Ascending aorta (tissue), 2 donors: ENCODE results near the gene S100A5. TPM values are rescaled to one million over a fixed set of nuclear protein-coding genes. Genes with fewer than 3 reads are reported as not detected.

Source experiments
- DNase-seq, 2 donors: peaks; one replicate each; pipeline ENCODE4 v3.0.0-alpha.2; 2019; ENCODE audit warnings: low spot score in 2 of 2
- H3K27ac ChIP-seq, 2 donors: fragments of 200-600 bp; sonication (generic); one replicate each; pipeline ENCODE4 v1.5.1; 2016 to 2017; ENCODE audit warnings: mild to moderate bottlenecking in 1 of 2
- H3K27me3 ChIP-seq: fragments of 200-600 bp; sonication (generic); one replicate; pipeline ENCODE4 v1.5.1; 2017
- H3K36me3 ChIP-seq, 2 donors: fragments of 200-600 bp; sonication (generic); one replicate each; pipeline ENCODE4 v1.5.1; 2016
- H3K4me1 ChIP-seq, 2 donors: fragments of 200-600 bp; sonication (generic); one replicate each; pipeline ENCODE4 v1.5.1; 2016 to 2017; ENCODE audit warnings: mild to moderate bottlenecking in 1 of 2
- H3K4me3 ChIP-seq, 2 donors: fragments of 200-600 bp; sonication (generic); one replicate each; pipeline ENCODE4 v1.5.1; 2016 to 2017; ENCODE audit warnings: mild to moderate bottlenecking in 1 of 2
- H3K9me3 ChIP-seq, 2 donors: fragments of 200-600 bp; sonication (generic); one replicate each; pipeline ENCODE4 v1.5.1; 2016
- intact Hi-C: fragments of 100-400 bp; cut with DNase I; formaldehyde crosslinking; loops from one replicate; pipeline ENCODE4 v1.15.1; 2023
- total RNA-seq: library from RNA; depleted of rRNA; stranded (reverse); fragments of >200 nt; gene quantifications from one replicate; pipeline ENCODE4 v1.1.0, GENCODE V29; 2016
- TF ChIP-seq, protein P1 (sequence below), 3 experiments: fragments of 200-600 bp in 2 of 3; fragments of 450-650 bp in 1 of 3; sonication (generic) in 2 of 3; IDR thresholded peaks; one replicate each; pipeline ENCODE4 v1.5.1; 2016 to 2019; ENCODE audit warnings: antibody characterized with exemption in 3 of 3, mild to moderate bottlenecking in 1 of 3, moderate library complexity in 1 of 3

The S100A5 gene
- total RNA-seq, 1 donor from 2014 or later = not detected

DNA sequence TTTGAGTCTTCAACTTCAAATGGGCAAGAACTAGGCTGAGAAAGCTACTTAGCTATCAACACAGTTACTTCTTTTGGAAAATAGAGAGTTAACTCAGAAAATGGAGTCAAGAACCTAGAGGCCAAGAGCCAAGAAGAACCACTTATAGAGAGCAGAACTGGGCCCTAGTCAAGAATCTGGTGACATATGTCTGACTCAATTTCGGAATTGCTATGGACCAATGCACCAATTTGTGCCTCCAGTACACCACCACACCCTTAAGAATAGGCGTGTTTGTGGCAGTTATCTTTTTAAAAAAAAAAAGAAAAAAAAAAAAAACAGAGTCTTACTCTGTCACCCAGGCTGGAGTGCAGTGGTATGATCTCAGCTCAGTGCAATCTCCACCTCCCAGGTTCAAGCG, 17.1 kb upstream of the S100A5 start:
- Histone ChIP-seq H3K36me3 (no peaks in the 10 kb centered on the region), H3K4me1 (peaks cover 17 to 18% of the 10 kb centered on the region in 2 donors), H3K27ac (no peak overlapping the region), H3K9me3 (no peaks in the 10 kb centered on the region), H3K27me3 (no peaks in the 10 kb centered on the region), H3K4me3 (no peak overlapping the region)
- no peak for DNase-seq
- intact Hi-C loops = no loop called here
- TF ChIP-seq, protein P1, sequence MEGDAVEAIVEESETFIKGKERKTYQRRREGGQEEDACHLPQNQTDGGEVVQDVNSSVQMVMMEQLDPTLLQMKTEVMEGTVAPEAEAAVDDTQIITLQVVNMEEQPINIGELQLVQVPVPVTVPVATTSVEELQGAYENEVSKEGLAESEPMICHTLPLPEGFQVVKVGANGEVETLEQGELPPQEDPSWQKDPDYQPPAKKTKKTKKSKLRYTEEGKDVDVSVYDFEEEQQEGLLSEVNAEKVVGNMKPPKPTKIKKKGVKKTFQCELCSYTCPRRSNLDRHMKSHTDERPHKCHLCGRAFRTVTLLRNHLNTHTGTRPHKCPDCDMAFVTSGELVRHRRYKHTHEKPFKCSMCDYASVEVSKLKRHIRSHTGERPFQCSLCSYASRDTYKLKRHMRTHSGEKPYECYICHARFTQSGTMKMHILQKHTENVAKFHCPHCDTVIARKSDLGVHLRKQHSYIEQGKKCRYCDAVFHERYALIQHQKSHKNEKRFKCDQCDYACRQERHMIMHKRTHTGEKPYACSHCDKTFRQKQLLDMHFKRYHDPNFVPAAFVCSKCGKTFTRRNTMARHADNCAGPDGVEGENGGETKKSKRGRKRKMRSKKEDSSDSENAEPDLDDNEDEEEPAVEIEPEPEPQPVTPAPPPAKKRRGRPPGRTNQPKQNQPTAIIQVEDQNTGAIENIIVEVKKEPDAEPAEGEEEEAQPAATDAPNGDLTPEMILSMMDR (IDR thresholded peaks at IDR 0.05) = no peak

- H3K27ac ChIP-seq = no peak overlapping the region
- H3K9me3 ChIP-seq = no peaks in the 10 kb centered on the region
- TF ChIP-seq, protein P1 (IDR thresholded peaks at IDR 0.05) = no peak
- no peak for DNase-seq
- intact Hi-C loops = no loop called here
- peaks cover 17 to 20% of the 10 kb centered on the region in 2 donors for H3K4me1 ChIP-seq
- H3K27me3 ChIP-seq = no peaks in the 10 kb centered on the region
- H3K36me3 ChIP-seq = no peaks in the 10 kb centered on the region
- no peak overlapping the region for H3K4me3 ChIP-seq
Observed at GRCh38 chr1:153556348-153556747, 15.6 kb upstream of the S100A5 start.

GRCh38 chr1:153553830-153554541, 13.3 kb upstream of the S100A5 start:
- intact Hi-C loops = no loop called here

DNA sequence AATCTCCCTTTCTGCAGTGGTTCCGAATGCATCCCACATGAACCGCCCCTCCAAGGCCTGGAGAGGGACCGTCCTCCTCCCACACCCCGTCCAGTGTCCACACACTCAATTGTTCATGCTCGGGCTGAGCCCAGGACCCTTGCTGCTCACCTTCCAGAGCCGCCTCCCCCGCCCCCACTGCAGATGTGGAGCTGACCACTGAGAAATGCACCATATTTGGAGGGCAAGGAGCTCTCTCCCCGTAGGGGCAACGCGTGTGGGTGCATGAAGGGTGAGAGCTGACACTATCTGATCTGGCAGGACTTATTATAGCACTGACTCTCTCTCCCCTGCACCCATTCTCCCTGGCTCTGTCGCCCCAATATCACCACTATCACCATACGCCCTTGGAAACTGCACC, 12.4 kb upstream of the S100A5 start:
- Histone ChIP-seq H3K27ac (peak overlapping the region; percentile 86 to 92), H3K9me3 (no peaks in the 10 kb centered on the region), H3K27me3 (no peaks in the 10 kb centered on the region), H3K4me1 (peaks cover 37 to 46% of the 10 kb centered on the region in 2 donors), H3K4me3 (no peak overlapping the region), H3K36me3 (no peaks in the 10 kb centered on the region)
- no peak for DNase-seq
- intact Hi-C loops = no loop called here
- TF ChIP-seq, protein P1 (IDR thresholded peaks at IDR 0.05) = no peak

More at GRCh38 chr1:153553830-153554541, 13.3 kb upstream of the S100A5 start:
- DNase-seq = no peak
- H3K27me3 ChIP-seq = no peaks in the 10 kb centered on the region
- no peaks in the 10 kb centered on the region for H3K36me3 ChIP-seq
- H3K4me1 ChIP-seq = peaks cover 28 to 37% of the 10 kb centered on the region in 2 donors
- H3K9me3 ChIP-seq = no peaks in the 10 kb centered on the region
- H3K4me3 ChIP-seq = no peak overlapping the region
- peak overlapping the region; percentile 86 to 92 for H3K27ac ChIP-seq
- TF ChIP-seq, protein P1 (IDR thresholded peaks at IDR 0.05) = no peak

GRCh38 chr1:153552335-153552734, 11.6 kb upstream of the S100A5 start:
- Histone ChIP-seq H3K36me3 (no peaks in the 10 kb centered on the region), H3K27ac (peak overlapping the region; percentile 86 to 92), H3K4me3 (no peak overlapping the region), H3K27me3 (no peaks in the 10 kb centered on the region), H3K9me3 (no peaks in the 10 kb centered on the region), H3K4me1 (peaks cover 41 to 53% of the 10 kb centered on the region in 2 donors)
- intact Hi-C loops = no loop called here
- DNase-seq = no peak
- TF ChIP-seq, protein P1 (IDR thresholded peaks at IDR 0.05) = no peak
